ENCODE results near the gene ACTR1B. TPM values are rescaled to one million over a fixed set of nuclear protein-coding genes. Genes with fewer than 3 reads are reported as not detected.

Gene ACTR1B
- total RNA-seq, 2 donors from 2014 or later, result 80.3 to 128 TPM

DNA sequence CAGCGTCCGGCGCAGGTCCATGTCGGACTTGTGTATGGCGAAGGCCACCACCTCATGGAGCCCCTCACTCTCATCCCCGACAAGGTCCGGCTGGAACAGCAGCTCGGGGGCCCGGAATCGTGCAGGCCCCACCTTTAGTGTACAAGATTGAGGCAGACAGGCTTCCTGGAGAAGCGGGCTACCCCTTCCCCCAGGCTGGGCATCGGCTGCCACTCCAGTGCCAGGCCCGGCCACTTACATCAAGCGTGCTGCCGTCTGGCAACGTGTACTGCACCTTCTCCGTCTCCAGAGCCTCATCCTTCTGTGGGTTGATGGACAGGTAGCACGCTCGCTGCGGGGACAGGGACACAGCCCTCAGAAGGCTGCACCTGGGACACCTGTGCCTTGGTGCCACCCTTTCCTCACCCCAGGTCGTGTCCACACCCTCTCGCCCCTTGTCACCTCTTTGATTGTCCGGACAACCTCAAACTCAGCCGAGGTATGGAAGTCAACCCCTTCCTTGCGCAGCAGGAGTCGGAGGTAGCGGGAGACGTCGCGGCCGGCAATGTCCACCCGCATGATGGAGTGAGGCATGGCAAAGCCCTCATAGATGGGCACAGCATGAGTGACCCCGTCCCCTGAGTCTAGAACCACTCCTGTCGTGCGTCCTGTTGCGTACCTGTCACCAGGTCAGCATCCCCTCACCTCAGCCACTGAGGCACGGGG, 5.7 kb downstream of the ACTR1B start:
- Histone ChIP-seq H3K27ac (no peak overlapping the region), H3K4me3 (no peak overlapping the region), H3K9me3 (no peaks in the 10 kb centered on the region), H3K36me3 (peaks cover 35% of the 10 kb centered on the region), H3K4me1 (ENCODE audit: control insufficient read depth in 1 of 2, low read depth in 2 of 2) (peaks cover 14 to 29% of the 10 kb centered on the region in 2 donors), H3K27me3 (replicated peaks; ENCODE audit: insufficient read depth) (no peaks in the 10 kb centered on the region)
- TF ChIP-seq, protein P1, sequence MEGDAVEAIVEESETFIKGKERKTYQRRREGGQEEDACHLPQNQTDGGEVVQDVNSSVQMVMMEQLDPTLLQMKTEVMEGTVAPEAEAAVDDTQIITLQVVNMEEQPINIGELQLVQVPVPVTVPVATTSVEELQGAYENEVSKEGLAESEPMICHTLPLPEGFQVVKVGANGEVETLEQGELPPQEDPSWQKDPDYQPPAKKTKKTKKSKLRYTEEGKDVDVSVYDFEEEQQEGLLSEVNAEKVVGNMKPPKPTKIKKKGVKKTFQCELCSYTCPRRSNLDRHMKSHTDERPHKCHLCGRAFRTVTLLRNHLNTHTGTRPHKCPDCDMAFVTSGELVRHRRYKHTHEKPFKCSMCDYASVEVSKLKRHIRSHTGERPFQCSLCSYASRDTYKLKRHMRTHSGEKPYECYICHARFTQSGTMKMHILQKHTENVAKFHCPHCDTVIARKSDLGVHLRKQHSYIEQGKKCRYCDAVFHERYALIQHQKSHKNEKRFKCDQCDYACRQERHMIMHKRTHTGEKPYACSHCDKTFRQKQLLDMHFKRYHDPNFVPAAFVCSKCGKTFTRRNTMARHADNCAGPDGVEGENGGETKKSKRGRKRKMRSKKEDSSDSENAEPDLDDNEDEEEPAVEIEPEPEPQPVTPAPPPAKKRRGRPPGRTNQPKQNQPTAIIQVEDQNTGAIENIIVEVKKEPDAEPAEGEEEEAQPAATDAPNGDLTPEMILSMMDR (IDR thresholded peaks at IDR 0.05), result no peak
- ATAC-seq (ENCODE audit: insufficient number of reproducible peaks, low FRiP score, low read depth) (no peak), DNase-seq (ENCODE audit: low spot score) (no peak)

DNA sequence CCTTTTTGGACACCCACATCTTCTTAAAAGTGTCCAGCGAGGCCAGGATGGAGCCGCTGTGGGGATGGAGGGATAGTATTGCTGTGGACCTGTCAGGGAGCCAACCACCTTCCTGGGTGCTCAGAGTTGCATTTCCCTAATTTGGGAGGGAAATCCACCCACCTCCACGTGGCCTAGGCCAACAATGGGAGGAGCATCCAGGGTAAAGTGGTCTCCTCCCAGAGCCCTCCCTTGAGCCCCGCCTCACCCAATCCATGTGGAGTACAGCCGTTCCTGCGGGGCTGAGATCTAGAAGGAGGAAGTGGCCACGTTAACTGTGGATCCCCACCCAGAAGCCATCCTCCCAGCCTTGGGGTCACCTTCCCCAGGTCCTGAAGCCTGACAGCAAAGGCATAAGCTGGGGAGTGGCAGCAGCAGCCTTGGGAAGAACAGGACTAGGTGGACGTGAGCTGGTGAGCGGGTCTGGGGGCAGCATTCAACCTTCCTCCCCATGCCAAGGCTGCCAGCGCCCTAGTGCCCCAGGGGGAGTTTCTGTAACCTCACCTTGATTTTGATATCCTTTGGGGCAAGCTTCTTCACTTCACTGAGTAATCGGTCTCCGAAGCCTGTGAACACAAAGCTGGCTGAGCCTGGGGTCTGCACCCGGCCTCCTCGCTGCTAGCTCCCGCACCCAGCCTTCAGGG, 6.8 kb downstream of the ACTR1B start:
- DNase-seq (ENCODE audit: low spot score) (no peak), ATAC-seq (ENCODE audit: insufficient number of reproducible peaks, low FRiP score, low read depth) (no peak)
- TF ChIP-seq, protein P1 (IDR thresholded peaks at IDR 0.05), result no peak
- Histone ChIP-seq H3K4me1 (ENCODE audit: control insufficient read depth in 1 of 2, low read depth in 2 of 2) (peaks cover 8 to 21% of the 10 kb centered on the region in 2 donors), H3K9me3 (no peaks in the 10 kb centered on the region), H3K36me3 (peaks cover 35% of the 10 kb centered on the region), H3K27me3 (replicated peaks; ENCODE audit: insufficient read depth) (no peaks in the 10 kb centered on the region), H3K4me3 (no peak overlapping the region), H3K27ac (no peak overlapping the region)

DNA sequence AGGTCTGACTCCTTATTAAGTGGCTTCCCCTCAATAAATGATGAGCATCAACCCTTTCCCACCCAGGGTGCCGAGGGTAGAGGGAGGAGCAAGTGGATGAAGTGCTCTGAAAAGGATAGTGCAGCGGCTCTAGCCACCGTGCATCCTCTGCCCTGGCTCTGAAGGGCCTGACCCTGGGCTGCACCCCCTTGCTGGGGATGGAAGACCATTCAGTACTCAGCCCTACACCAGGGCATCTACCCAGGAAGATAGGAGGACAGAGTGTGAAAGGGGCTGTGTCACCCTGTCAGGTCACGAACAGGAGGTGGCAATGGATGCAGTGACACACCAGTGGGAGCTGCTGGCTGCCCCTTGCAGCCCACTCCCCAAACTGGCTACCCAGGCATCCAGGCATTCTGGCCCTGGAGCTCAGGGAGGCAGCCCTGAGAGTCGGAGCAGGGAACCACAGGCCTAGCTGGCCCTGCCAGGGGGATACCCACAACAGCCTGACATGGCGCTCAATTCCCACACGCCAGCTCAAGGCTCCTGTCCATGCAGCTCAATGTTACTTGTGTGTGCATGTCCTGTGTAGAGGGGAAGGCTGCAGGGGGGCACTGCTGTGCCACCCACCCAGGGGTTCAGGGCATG, 7.6 kb downstream of the ACTR1B start:
- ATAC-seq (ENCODE audit: insufficient number of reproducible peaks, low FRiP score, low read depth) (no peak), DNase-seq (ENCODE audit: low spot score) (no peak)
- H3K27me3 ChIP-seq (replicated peaks; ENCODE audit: insufficient read depth), result no peaks in the 10 kb centered on the region
- H3K4me1 ChIP-seq (ENCODE audit: control insufficient read depth in 1 of 2, low read depth in 2 of 2), result peaks cover 5 to 13% of the 10 kb centered on the region in 2 donors
- no peak overlapping the region for H3K4me3 ChIP-seq
- TF ChIP-seq, protein P1 (IDR thresholded peaks at IDR 0.05), result no peak
- H3K27ac ChIP-seq, result no peak overlapping the region
- peaks cover 35% of the 10 kb centered on the region for H3K36me3 ChIP-seq
- no peaks in the 10 kb centered on the region for H3K9me3 ChIP-seq

DNA sequence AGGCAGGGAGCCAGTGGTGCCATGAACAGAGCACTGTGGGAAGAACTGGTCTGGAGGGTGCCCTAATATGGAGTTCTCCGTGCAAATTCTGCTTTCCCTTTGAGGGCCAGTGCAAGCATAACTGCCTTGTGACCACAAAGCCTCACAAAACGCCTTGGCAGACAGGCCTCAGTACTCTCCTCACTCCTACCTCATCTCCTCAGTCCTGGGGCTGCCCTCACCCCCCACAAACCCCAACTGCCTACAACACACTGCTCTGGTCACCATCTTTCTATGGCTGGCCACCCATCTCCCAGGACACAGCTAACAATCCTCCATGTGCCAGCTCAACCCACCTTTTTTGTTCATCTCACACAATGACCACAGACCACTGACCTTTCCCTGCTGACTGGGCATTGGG, 9.1 kb downstream of the ACTR1B start:
- Histone ChIP-seq H3K27me3 (replicated peaks; ENCODE audit: insufficient read depth) (no peaks in the 10 kb centered on the region), H3K27ac (no peak overlapping the region), H3K4me3 (no peak overlapping the region), H3K4me1 (ENCODE audit: control insufficient read depth in 1 of 2, low read depth in 2 of 2) (peaks cover 0 to 1% of the 10 kb centered on the region in 2 donors), H3K36me3 (peaks cover 35% of the 10 kb centered on the region), H3K9me3 (no peaks in the 10 kb centered on the region)
- DNase-seq (ENCODE audit: low spot score), result no peak
- no peak for ATAC-seq (ENCODE audit: insufficient number of reproducible peaks, low FRiP score, low read depth)
- TF ChIP-seq, protein P1 (IDR thresholded peaks at IDR 0.05), result no peak

DNA sequence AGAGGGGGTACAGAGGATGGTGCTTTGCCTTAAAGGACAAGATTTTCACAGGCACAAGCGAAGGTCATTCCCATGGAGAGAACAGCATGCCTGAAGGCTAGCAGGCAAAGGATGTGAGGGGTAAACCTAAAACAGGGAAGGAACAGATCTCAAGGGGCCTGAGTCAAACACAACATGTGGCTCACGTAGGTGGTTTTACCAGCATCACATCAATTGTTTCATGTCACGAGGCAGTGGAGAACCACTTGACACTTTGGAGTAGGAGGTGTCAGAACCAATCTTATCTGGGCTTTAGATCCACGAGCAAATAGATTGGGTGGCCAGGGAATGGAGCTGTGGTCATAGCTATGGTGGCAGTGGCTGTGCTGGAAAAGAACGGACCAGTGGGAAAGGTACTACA, 9.5 kb downstream of the ACTR1B start:
- DNase-seq (ENCODE audit: low spot score) (no peak), ATAC-seq (ENCODE audit: insufficient number of reproducible peaks, low FRiP score, low read depth) (no peak)
- no peaks in the 10 kb centered on the region for H3K4me1 ChIP-seq (ENCODE audit: control insufficient read depth in 1 of 2, low read depth in 2 of 2)
- TF ChIP-seq, protein P1 (IDR thresholded peaks at IDR 0.05), result no peak
- H3K4me3 ChIP-seq, result no peak overlapping the region
- no peak overlapping the region for H3K27ac ChIP-seq
- no peaks in the 10 kb centered on the region for H3K27me3 ChIP-seq (replicated peaks; ENCODE audit: insufficient read depth)
- H3K9me3 ChIP-seq, result no peaks in the 10 kb centered on the region
- H3K36me3 ChIP-seq, result peaks cover 31% of the 10 kb centered on the region
